Hepatic stellate cell (primary cell): ENCODE data around the gene DAP3.

Experiments
- DNase-seq: peaks from one replicate; pipeline ENCODE4 v3.0.0; 2011; ENCODE audit warnings: low spot score

The DAP3 gene

DNA sequence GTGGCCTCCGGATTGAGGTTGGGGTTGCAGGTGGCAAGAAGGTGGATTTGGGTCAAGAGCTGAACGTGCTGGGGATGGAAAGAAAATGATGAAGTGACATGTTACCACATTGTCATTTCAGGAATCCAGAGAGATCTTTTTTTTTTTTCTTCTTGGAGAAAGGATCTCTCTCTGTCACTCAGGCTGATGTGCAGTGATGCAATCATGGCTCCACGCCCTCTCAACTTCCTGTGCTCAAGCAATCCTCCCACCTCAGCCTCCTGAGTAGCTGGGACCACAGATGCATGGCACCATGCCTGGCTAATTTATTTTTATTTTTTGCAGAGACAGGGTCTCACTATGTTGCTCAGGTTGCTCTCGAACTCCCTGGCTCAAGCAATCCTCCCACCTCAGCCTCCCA is 87.5 kb downstream of the DAP3 start:
- DNase-seq: no peak

GRCh38 chr1:155777582-155777981 is 88.7 kb downstream of the DAP3 start:
- DNase-seq: no peak
